Brain pericyte (primary cell): ENCODE measurements around the gene ZBTB40.

Experiments
- DNase-seq: peaks from one replicate; pipeline ENCODE4 v3.0.0-alpha.2; 2012; ENCODE audit warnings: low read depth, low spot score

ZBTB40 gene, protein sequence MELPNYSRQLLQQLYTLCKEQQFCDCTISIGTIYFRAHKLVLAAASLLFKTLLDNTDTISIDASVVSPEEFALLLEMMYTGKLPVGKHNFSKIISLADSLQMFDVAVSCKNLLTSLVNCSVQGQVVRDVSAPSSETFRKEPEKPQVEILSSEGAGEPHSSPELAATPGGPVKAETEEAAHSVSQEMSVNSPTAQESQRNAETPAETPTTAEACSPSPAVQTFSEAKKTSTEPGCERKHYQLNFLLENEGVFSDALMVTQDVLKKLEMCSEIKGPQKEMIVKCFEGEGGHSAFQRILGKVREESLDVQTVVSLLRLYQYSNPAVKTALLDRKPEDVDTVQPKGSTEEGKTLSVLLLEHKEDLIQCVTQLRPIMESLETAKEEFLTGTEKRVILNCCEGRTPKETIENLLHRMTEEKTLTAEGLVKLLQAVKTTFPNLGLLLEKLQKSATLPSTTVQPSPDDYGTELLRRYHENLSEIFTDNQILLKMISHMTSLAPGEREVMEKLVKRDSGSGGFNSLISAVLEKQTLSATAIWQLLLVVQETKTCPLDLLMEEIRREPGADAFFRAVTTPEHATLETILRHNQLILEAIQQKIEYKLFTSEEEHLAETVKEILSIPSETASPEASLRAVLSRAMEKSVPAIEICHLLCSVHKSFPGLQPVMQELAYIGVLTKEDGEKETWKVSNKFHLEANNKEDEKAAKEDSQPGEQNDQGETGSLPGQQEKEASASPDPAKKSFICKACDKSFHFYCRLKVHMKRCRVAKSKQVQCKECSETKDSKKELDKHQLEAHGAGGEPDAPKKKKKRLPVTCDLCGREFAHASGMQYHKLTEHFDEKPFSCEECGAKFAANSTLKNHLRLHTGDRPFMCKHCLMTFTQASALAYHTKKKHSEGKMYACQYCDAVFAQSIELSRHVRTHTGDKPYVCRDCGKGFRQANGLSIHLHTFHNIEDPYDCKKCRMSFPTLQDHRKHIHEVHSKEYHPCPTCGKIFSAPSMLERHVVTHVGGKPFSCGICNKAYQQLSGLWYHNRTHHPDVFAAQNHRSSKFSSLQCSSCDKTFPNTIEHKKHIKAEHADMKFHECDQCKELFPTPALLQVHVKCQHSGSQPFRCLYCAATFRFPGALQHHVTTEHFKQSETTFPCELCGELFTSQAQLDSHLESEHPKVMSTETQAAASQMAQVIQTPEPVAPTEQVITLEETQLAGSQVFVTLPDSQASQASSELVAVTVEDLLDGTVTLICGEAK

GRCh38 chr1:22451702-22452480 is at the start of gene ZBTB40:
Gene ZBTB40 (plus strand): TSS chr1:22451851. CDS start chr1:22489949, 38,098 bp downstream.
- DNase-seq = peak; percentile 96

GRCh38 chr1:22402356-22403053 is 49.1 kb upstream of the ZBTB40 start:
- no peak for DNase-seq

- DNase-seq = no peak
Observed at GRCh38 chr1:22404486-22404885, 47.2 kb upstream of the ZBTB40 start.

- no peak for DNase-seq
Observed at GRCh38 chr1:22406722-22407495, 44.7 kb upstream of the ZBTB40 start.

DNA sequence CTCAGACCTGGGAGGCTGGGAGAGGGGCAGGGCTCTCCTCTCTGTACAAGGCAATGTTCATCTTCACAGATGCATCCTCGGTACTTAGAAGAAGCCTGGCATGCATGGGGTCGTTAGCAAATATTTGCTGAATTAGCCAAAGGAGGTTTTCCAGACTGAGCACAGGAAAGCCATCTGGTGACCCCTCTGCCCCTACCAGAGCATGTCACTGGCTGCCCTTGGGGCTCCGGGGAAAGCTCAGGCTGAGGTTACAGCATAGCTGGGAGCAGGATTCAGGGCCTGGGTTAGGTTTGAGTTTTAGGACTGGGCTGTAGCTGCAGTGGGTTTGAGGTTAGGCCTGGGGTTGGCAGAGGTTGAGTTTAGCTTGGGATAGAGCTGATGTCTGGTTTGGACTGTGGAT is 43.4 kb upstream of the ZBTB40 start:
- no peak for DNase-seq

DNA sequence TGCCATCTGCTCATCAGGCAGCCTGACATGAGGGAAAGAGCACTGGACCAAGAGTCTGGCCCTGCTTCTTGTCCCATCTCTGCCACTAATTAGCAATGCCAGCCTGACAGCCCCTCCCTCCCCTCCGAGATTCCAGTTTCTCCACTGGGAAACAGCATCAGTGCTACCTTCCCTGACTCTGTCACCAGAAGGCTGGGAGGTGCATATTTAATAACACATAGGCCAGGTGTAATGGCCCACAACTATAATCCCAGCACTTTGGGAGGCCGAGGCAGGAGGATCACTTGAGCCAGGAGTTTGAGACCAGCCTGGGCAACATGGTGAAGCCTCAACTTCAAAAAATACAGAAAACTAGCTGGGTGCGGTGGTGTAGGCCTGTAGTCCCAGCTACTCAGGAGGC is 41.2 kb upstream of the ZBTB40 start:
- DNase-seq = no peak

DNA sequence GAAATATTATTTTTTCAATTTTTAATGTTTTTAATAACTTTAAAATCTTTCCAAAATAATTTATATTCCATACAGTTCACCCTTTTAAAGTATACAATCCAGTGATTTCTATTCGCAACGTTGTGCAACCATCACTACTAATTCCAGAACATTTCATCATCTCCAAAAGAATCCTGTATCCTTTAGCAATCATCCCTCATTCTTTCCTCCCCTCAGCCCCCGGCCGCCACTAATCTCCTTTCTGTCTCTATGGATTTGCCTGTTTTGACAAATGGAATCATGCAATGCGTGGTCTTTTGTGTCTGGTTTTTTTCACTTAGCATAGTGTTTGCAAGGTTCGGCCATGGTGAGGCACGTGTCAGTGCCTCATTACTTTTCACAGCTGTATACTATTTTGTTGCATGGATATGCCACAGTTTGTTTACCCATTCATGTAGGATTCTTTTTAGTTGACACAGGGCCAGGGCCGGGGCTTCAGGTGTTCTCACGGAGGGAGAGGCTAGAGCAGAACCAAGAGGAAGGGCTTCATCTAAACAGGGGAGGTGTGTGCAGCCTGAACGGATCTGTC is 40.6 kb upstream of the ZBTB40 start:
- no peak for DNase-seq

DNA sequence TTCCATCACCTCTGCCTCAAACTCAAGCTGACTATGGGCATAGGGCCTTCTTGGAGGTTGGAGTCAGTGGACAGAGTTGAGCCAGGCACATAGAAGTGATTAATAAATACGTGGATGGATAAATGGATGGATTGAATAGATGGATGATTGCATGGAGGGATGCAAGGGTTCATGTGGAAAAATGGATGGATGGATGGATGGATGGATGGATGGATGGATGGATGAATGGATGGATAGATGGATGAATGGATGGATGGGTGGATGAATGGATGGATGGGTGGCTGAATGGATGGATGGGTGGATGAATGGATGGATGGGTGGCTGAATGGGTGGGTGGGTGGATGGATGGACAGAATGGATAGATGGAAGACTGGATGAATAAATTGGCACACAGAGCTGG is 40.1 kb upstream of the ZBTB40 start:
- DNase-seq = no peak

DNA sequence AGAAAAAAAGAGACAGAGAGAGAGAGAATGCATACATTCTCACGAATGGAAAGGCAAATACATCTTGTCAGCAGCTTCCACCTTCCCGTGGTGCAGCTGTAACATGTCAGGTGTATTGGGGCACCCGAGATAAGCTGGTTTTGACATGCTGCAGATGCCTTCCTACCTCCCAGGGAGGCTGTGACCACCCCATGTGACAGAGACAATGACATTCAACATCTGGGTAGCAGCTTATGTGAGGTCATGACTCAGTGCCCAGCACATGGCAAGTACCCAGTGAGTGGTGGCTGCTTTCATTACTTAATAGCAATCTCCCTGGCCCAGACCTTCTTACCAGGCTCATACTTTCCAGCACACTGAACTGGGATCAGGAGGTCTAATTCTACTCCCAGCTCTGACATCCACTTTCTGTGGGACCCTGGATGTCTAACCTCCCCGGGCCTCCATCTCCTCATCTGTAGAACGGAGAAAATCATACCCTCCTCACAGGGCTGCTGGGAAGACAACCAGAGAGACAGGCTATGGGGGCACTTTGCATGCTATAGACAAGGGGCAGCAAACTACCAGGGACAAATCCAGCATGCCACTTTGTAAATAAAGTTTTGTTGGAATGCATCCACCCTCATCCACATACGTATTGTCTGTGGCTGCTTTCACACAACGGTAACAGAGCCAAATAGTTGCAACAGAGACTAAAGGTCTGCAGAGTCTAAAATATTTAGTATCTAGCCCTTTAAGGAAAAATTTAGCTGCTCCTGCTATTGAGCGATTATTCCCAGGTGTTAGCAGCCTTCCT is 38.5 kb upstream of the ZBTB40 start:
- DNase-seq = no peak

DNA sequence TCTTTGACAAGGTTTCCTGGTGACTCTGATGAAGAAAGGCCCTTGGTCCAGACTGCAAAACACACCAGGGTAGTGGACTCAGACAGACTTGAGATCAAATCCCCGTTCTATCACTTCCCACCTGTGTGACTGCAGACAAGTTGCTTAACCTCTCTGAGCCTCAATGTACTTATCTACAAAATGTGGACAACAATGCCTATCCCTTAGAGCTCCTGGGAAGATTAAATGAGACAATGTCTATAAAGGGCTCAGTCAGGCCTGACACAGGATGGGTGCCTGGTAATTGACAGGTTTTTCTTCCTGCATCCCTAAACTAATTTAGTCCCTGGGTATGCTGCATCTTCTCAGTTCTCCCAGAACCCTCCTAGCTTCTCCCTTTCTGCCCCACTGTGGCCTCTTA is 37.9 kb upstream of the ZBTB40 start:
- no peak for DNase-seq

GRCh38 chr1:22414244-22414751 is 37.4 kb upstream of the ZBTB40 start:
- no peak for DNase-seq

DNA sequence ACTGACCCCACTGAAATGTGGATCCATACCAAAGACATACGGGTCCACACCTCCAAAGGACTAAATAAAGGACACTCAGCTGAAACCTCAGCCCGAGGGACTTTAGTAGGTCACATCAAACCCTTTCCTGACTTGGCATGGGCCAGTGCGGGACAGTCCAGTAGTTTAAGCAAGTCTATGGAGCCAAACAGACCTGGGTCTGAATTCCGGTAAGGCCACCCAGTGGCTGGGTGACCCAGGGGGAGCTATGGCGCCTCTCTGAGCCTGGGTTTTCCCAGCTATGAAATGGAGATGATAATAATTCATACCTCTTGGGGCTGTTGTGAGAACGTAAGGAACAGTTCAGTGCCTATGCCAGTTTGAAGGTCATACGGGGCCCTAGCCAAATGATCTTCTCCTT is 36.2 kb upstream of the ZBTB40 start:
- no peak for DNase-seq

GRCh38 chr1:22416555-22417454 is 34.8 kb upstream of the ZBTB40 start:
- no peak for DNase-seq

GRCh38 chr1:22417466-22417865 is 34.2 kb upstream of the ZBTB40 start:
- no peak for DNase-seq

DNA sequence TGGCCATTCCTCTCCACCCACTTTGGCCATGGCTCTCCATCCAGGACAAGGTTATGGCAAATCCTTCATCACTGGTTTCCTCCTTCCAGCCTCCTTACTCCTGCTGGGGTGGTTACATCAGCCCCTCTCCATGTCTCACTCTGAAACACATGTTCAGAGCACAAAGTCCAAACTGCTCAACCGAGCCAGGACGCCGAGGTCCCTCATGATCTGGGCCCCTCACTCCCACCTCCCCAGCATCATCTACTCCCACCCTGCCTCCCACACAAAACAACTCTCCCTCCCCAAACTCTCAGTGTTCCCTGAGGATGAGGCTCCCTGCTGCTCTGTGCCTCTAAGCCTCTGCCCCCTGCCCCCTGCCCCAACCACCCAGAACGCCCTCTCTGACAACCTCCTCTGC is 33.3 kb upstream of the ZBTB40 start:
- DNase-seq = no peak

GRCh38 chr1:22418933-22419382 is 32.7 kb upstream of the ZBTB40 start:
- no peak for DNase-seq

DNA sequence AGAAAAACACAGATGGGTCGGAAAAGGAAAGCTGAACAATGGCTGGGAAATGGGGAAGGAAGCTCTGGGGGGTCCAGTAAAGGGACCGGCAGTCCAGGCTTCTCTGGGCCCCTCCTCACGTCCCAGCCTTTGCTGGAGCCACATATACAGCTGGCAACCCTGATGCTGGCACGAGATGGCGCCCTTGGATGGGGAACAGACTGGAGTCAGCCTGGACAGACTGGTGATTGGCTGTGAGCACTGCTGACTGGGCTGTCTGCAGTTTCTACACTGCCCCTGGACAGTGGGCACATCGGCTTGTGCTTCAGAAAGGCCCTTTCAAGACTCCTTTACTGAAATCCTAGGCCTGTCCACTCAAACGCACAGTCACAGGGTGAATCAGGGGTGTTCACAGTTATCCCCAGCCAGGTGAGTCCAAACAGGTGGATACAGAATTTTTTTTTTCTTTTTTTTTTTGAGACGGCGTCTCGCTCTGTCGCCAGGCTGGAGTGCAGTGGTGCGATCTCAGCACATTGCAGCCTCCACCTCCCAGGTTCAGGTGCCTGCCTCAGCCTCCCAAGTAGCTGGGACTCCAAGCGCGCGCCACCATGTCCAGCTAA is 31.1 kb upstream of the ZBTB40 start:
- no peak for DNase-seq
